ENCODE data around the gene VPS9D1.
"Not testable (repeated sequence)": the region's sequence is repeated elsewhere in the genome, so short reads cannot be mapped to it uniquely, and the experiment has no call there.

Gene VPS9D1

GRCh38 chr16:89664238-89664637 is 56.5 kb downstream of the VPS9D1 start:
- not testable (repeated sequence) for DNase-seq (ENCODE audit: low read depth in 3 of 3)

GRCh38 chr16:89661215-89661614 is 59.5 kb downstream of the VPS9D1 start:
- no peak for DNase-seq (ENCODE audit: low read depth in 3 of 3)

- DNase-seq (ENCODE audit: low read depth in 3 of 3): no peak
These were observed 60.6 kb downstream of the VPS9D1 start for GRCh38 chr16:89660146-89660545.

GRCh38 chr16:89658221-89658879 is 62.3 kb downstream of the VPS9D1 start:
- no peak for DNase-seq (ENCODE audit: low read depth in 3 of 3)

GRCh38 chr16:89657442-89658220 is 63.1 kb downstream of the VPS9D1 start, which contains the start of the genes CHMP1A and SPATA33:
TSS of gene CHMP1A (minus strand) at chr16:89657708. CDS start at chr16:89657588, 120 bp downstream.
TSS of gene SPATA33 (plus strand) at chr16:89657836. CDS start at chr16:89657912, 76 bp downstream.
- DNase-seq (ENCODE audit: low read depth in 3 of 3): peak; percentile 85 to 92 (median 88)

Measured in stimulated activated CD4-positive, alpha-beta T cell treated with anti-CD3 and anti-CD28 coated beads, TNF-alpha, amount 100 ng/mL, for 48 hours (primary cell).